Stimulated activated naive B cell treated with anti-CD40 and anti-IgM and Interleukin-4, amounts not matched to agents 10 μg/mL and 1 μg/mL and 100 μg/mL, for 72 hours (primary cell): ENCODE measurements around the gene RIOK2.
"Not testable (repeated sequence)": the region's sequence is repeated elsewhere in the genome, so short reads cannot be mapped to it uniquely, and the experiment has no call there.

Experiments
- ATAC-seq, 2 donors: fragments of 150-1000 bp; cut with Tn5 transposase; replicated peaks; 2 replicates each; pipeline ENCODE4 v1.10.0; 2021; ENCODE audit warnings: moderate library complexity in 1 of 2
- DNase-seq: peaks from one replicate; pipeline ENCODE4 v3.0.0; 2021
- H3K27ac Mint-ChIP-seq: one replicate; pipeline ENCODE4 v1.8.0; 2022; ENCODE audit warnings: mild to moderate bottlenecking, mixed read lengths
- H3K27me3 Mint-ChIP-seq, 2 donors: one replicate each; pipeline ENCODE4 v1.8.0; 2022; ENCODE audit warnings: mixed read lengths in 2 of 2
- H3K36me3 Mint-ChIP-seq, 2 donors: one replicate each; pipeline ENCODE4 v1.8.0; 2022; ENCODE audit warnings: mixed read lengths in 2 of 2, mild to moderate bottlenecking in 1 of 2
- H3K4me1 Mint-ChIP-seq, 2 donors: one replicate each; pipeline ENCODE4 v1.8.0; 2022; ENCODE audit warnings: mixed read lengths in 2 of 2, mild to moderate bottlenecking in 1 of 2
- H3K4me3 Mint-ChIP-seq, 2 donors: one replicate each; pipeline ENCODE4 v1.8.0; 2022; ENCODE audit warnings: mild to moderate bottlenecking in 2 of 2, mixed read lengths in 2 of 2, moderate library complexity in 1 of 2
- H3K9me3 Mint-ChIP-seq, 2 donors: one replicate each; pipeline ENCODE4 v1.8.0; 2022; ENCODE audit warnings: mixed read lengths in 2 of 2, mild to moderate bottlenecking in 1 of 2

The RIOK2 gene

DNA sequence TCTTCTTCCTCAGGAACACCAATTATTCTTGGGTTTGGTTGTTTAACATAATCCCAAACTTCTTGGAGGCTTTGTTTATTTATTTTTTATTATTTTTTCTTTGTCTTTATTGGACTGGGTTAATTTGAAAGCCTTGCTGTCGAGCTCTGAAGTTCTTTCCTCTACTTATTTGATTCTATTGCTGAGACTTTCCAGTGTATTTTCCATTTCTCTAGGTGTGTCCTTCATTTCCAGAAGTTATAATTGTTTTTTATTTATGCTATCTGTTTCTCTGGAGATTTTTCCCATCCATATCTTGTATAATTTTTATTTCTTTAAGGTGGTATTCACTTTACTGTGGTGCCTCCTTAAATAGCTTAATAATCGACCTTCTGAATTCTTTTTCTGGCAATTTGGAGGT, 8.8 kb upstream of the RIOK2 start:
- Mint-ChIP-seq H3K9me3 (peaks cover 4 to 12% of the 10 kb centered on the region in 2 donors), H3K27me3 (no peaks in the 10 kb centered on the region), H3K27ac (peak overlapping the region; percentile 37), H3K4me3 (no peak overlapping the region), H3K36me3 (peaks cover 16 to 37% of the 10 kb centered on the region in 2 donors), H3K4me1 (peaks cover 21 to 32% of the 10 kb centered on the region in 2 donors)
- DNase-seq: no peak
- ATAC-seq: no peak

- H3K36me3 Mint-ChIP-seq: peaks cover 16 to 36% of the 10 kb centered on the region in 2 donors
- not testable (repeated sequence) for H3K27me3 Mint-ChIP-seq, ATAC-seq, H3K27ac Mint-ChIP-seq, DNase-seq, H3K4me3 Mint-ChIP-seq
- H3K4me1 Mint-ChIP-seq: peaks cover 23 to 35% of the 10 kb centered on the region in 2 donors
- H3K9me3 Mint-ChIP-seq: peaks cover 6 to 12% of the 10 kb centered on the region in 2 donors
These were observed 6.5 kb upstream of the RIOK2 start for GRCh38 chr5:97189523-97189922.

DNA sequence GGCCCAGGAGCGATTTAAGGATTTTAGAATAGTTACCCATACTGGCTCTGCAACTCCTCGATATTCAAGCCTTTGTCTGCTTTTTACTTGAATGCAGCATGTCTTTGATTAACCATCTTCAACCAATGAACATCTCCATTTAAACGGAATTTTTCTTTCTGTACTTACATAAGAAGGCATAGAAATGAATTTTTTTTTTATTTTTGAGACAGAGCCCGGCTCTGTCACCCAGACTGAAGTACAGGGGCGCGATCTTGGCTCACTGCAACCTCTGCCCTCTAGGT, 825 bp upstream of the RIOK2 start:
- ATAC-seq: no peak
- Mint-ChIP-seq H3K27ac (peak overlapping the region; percentile 100), H3K4me1 (peaks cover 20 to 37% of the 10 kb centered on the region in 2 donors), H3K9me3 (peaks cover 2 to 3% of the 10 kb centered on the region in 2 donors), H3K36me3 (peaks cover 9 to 31% of the 10 kb centered on the region in 2 donors), H3K27me3 (no peaks in the 10 kb centered on the region), H3K4me3 (peak overlapping the region; percentile 87 to 91)
- DNase-seq: no peak

DNA sequence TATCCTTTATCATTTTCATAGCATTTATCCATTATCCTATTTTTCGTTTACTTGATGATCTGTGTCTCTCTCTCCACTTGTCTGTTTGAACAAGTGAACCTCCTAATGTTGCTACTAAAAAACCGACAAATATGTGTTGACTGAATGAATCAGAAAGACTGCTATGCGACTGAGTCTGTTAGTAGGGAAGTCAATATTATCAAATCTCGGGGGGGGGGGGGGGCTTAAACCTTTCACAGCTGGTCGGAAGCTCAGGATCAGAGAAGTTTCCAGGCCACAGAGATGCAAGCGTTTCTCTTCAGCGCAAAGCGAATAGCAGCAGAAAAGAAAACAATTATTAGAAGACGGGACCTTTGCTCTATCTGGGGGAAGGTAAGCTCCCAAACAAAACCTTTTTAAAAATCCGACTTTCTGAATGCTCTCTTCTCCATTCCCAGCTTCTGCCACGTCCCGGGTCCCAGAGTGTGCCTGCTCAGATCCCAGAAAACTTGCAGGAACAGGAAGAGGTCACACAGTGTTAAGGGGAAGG, 412 bp downstream of the RIOK2 start:
- ATAC-seq (no peak), DNase-seq (no peak)
- Mint-ChIP-seq H3K9me3 (peaks cover 2 to 3% of the 10 kb centered on the region in 2 donors), H3K36me3 (peaks cover 17 to 37% of the 10 kb centered on the region in 2 donors), H3K4me1 (peaks cover 25 to 37% of the 10 kb centered on the region in 2 donors), H3K27ac (peak overlapping the region; percentile 100), H3K27me3 (no peaks in the 10 kb centered on the region), H3K4me3 (peak overlapping the region; percentile 87 to 91)

DNA sequence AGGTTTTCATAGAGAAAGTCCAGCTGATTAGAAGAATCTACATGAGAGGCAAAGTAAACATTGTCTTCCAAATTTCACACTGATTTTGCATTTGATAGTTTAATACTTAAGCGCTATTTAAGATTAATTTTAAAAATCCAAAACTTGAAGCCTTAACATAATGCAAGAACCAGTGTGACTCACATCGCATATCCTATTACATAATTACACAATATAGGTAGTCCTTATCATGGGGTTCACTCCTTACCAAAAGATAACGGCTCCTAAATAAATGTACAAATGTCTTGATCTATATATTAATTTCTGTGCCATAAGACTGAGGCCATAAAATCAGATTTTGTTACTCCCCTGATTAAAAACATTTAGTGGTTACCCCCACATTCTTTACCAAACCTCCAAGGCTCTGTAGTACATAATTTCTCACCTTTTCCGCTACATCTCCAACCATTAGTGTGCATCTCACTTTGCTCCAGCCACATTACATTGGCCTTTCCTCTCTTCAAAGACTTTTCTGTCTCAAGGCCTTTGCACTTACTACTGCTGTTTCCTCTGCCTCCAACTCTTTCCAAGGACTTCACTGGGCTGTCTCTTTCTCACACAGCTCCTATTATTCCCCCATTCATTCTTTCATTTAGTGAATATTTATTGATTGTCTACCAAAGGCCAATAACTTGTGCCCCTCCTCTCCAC, 1.0 kb downstream of the RIOK2 start:
- H3K4me3 Mint-ChIP-seq: peak overlapping the region; percentile 87 to 91
- peaks cover 18 to 37% of the 10 kb centered on the region in 2 donors for H3K36me3 Mint-ChIP-seq
- peaks cover 2 to 3% of the 10 kb centered on the region in 2 donors for H3K9me3 Mint-ChIP-seq
- ATAC-seq (no peak), DNase-seq (no peak)
- H3K4me1 Mint-ChIP-seq: peaks cover 25 to 37% of the 10 kb centered on the region in 2 donors
- no peaks in the 10 kb centered on the region for H3K27me3 Mint-ChIP-seq
- peak overlapping the region; percentile 100 for H3K27ac Mint-ChIP-seq

- not testable (repeated sequence) for H3K9me3 Mint-ChIP-seq, ATAC-seq, DNase-seq, H3K4me3 Mint-ChIP-seq, H3K27me3 Mint-ChIP-seq, H3K27ac Mint-ChIP-seq
- H3K36me3 Mint-ChIP-seq: peaks cover 23 to 43% of the 10 kb centered on the region in 2 donors
- peaks cover 23 to 40% of the 10 kb centered on the region in 2 donors for H3K4me1 Mint-ChIP-seq
These were observed 3.6 kb downstream of the RIOK2 start for GRCh38 chr5:97179457-97179856.

DNA sequence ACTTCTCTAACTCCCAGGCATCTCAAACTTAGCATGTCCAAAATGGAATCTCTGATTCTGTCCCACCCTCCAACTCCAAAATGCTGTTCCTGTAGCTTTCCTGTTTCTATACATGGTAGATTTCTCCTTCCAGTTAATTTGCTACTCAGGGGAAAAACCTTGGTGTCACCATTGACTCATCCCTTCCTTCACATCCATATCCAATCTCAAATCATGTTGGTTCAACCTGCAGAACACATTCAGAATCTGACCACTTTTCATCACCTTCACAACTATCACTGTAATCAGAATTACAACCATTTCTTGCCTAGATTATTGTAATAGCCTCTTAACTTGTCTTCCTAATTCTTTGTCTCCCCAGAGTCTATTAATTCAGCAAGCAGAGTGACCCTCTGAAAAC, 10.8 kb downstream of the RIOK2 start:
- H3K9me3 Mint-ChIP-seq: no peaks in the 10 kb centered on the region
- no peak overlapping the region for H3K4me3 Mint-ChIP-seq

GRCh38 chr5:97171703-97172102, 11.3 kb downstream of the RIOK2 start:
- H3K4me1 Mint-ChIP-seq: peaks cover 15 to 23% of the 10 kb centered on the region in 2 donors
- DNase-seq (no peak), ATAC-seq (no peak)
- H3K9me3 Mint-ChIP-seq: no peaks in the 10 kb centered on the region
- no peaks in the 10 kb centered on the region for H3K27me3 Mint-ChIP-seq
- no peak overlapping the region for H3K4me3 Mint-ChIP-seq
- peak overlapping the region; percentile 21 for H3K27ac Mint-ChIP-seq
- H3K36me3 Mint-ChIP-seq: peaks cover 29 to 32% of the 10 kb centered on the region in 2 donors

More for the DNA sequence above, 10.8 kb downstream of the RIOK2 start:
- no peak overlapping the region for H3K27ac Mint-ChIP-seq
- DNase-seq (no peak), ATAC-seq (no peak)
- H3K27me3 Mint-ChIP-seq: no peaks in the 10 kb centered on the region
- H3K36me3 Mint-ChIP-seq: peaks cover 29 to 32% of the 10 kb centered on the region in 2 donors
- H3K4me1 Mint-ChIP-seq: peaks cover 15 to 23% of the 10 kb centered on the region in 2 donors

DNA sequence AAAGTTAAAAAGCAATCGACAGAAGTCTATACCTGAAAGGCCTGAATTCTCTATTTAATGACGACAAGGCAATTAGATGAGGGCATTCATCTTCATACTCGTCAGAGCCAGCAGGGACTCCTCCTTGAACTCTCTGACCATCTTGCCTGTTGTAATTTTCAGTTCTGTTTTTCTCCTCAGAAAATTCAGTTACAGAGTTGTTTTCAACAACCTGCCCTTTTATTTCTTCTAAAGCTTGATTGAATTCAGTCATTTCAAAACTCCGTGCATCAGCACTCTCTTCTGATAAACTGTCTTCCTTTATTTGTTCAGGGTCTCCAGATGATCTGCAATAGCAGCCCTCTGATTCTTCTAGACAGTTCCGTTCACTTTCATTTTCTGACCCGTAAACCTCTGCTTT, 15.6 kb downstream of the RIOK2 start:
- Mint-ChIP-seq H3K36me3 (peaks cover 24 to 29% of the 10 kb centered on the region in 2 donors), H3K27me3 (no peaks in the 10 kb centered on the region), H3K9me3 (no peaks in the 10 kb centered on the region), H3K4me1 (peaks cover 11 to 20% of the 10 kb centered on the region in 2 donors), H3K4me3 (peak overlapping the region; percentile 77 to 83), H3K27ac (peak overlapping the region; percentile 96)
- ATAC-seq (peak; percentile 96 to 97), DNase-seq (peak; percentile 26)

DNA sequence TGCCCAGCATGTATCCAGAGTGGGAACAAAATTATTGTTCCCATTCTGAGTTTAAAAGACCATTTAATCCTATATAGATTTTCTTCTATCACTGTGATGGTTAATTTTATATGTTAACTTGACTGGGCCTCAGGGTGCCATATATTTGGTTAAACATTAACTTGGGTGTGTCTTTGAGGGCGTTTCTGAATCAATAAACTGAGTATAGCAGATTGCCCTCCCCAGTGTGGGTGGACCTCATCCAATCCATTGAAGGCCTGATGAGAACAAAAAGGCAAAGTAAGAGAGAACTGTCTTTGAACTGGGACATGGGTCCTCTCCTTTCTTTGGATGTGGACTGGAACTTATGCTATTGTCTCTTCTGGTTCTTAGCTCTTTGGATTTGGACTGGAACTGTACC, 17.3 kb downstream of the RIOK2 start:
- no peak for ATAC-seq
- Mint-ChIP-seq H3K36me3 (peaks cover 13 to 16% of the 10 kb centered on the region in 2 donors), H3K27ac (peak overlapping the region; percentile 14), H3K9me3 (no peaks in the 10 kb centered on the region), H3K27me3 (no peaks in the 10 kb centered on the region), H3K4me1 (peaks cover 4 to 14% of the 10 kb centered on the region in 2 donors), H3K4me3 (no peak overlapping the region)
- DNase-seq: no peak

GRCh38 chr5:97164846-97165245, 18.2 kb downstream of the RIOK2 start:
- H3K27me3 Mint-ChIP-seq: no peaks in the 10 kb centered on the region
- H3K4me3 Mint-ChIP-seq: no peak overlapping the region
- DNase-seq (no peak), ATAC-seq (no peak)
- H3K9me3 Mint-ChIP-seq: no peaks in the 10 kb centered on the region
- H3K27ac Mint-ChIP-seq: no peak overlapping the region
- H3K36me3 Mint-ChIP-seq: peaks cover 13 to 19% of the 10 kb centered on the region in 2 donors
- peaks cover 4 to 14% of the 10 kb centered on the region in 2 donors for H3K4me1 Mint-ChIP-seq

- no peak for ATAC-seq
These were observed 19.2 kb downstream of the RIOK2 start for GRCh38 chr5:97163790-97164285.

GRCh38 chr5:97163360-97163764, 19.7 kb downstream of the RIOK2 start:
- no peaks in the 10 kb centered on the region for H3K27me3 Mint-ChIP-seq
- no peak overlapping the region for H3K4me3 Mint-ChIP-seq
- peaks cover 21 to 34% of the 10 kb centered on the region in 2 donors for H3K36me3 Mint-ChIP-seq
- ATAC-seq (no peak), DNase-seq (no peak)
- H3K27ac Mint-ChIP-seq: no peak overlapping the region
- peaks cover 4 to 14% of the 10 kb centered on the region in 2 donors for H3K4me1 Mint-ChIP-seq
- peaks cover 4 to 5% of the 10 kb centered on the region in 2 donors for H3K9me3 Mint-ChIP-seq

More at GRCh38 chr5:97163790-97164285, 19.2 kb downstream of the RIOK2 start:
- Mint-ChIP-seq H3K4me1 (peaks cover 4 to 14% of the 10 kb centered on the region in 2 donors), H3K9me3 (peaks cover 0 to under 1% of the 10 kb centered on the region in 2 donors), H3K36me3 (peaks cover 16 to 29% of the 10 kb centered on the region in 2 donors), H3K27me3 (no peaks in the 10 kb centered on the region), H3K4me3 (no peak overlapping the region), H3K27ac (no peak overlapping the region)
- DNase-seq: no peak

GRCh38 chr5:97162045-97162444, 21.0 kb downstream of the RIOK2 start:
- ATAC-seq (peak; percentile 55 to 60), DNase-seq (peak; percentile 13)
- Mint-ChIP-seq H3K27me3 (no peaks in the 10 kb centered on the region), H3K4me1 (peaks cover 2 to 9% of the 10 kb centered on the region in 2 donors), H3K36me3 (peaks cover 28 to 43% of the 10 kb centered on the region in 2 donors), H3K4me3 (no peak overlapping the region), H3K9me3 (peaks cover 14 to 15% of the 10 kb centered on the region in 2 donors), H3K27ac (no peak overlapping the region)

DNA sequence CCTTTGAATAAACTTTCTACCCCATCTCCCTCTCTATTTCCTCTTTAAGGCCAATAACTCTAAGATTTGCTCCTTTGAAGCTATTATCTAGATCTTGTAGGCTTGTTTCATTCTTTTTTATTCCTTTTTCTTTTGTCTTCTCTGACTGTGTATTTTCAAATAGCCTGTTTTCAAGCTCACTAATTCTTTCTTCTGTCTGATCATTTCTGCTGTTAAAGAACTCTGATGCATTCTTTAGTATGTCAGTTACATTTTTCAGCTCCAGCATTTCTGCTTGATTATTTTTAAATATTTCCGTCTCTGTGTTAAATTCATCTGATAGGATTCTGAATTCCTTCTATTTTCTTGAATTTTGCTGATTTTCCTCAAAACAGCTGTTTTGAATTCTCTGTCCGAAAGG, 25.4 kb downstream of the RIOK2 start:
- Mint-ChIP-seq H3K27me3 (no peaks in the 10 kb centered on the region), H3K27ac (no peak overlapping the region), H3K4me1 (peaks cover 2 to 4% of the 10 kb centered on the region in 2 donors), H3K9me3 (peaks cover 15 to 21% of the 10 kb centered on the region in 2 donors), H3K36me3 (peaks cover 36 to 57% of the 10 kb centered on the region in 2 donors), H3K4me3 (no peak overlapping the region)
- ATAC-seq (no peak), DNase-seq (no peak)
